K562 (cell line): ENCODE data around the gene NFKB2. TPM values are rescaled to one million over a fixed set of nuclear protein-coding genes. Genes with fewer than 3 reads are reported as not detected.

ENCODE experiments used
- ADNP ChIP-seq: fragments of 200-800 bp; sonication (Bioruptor generic); IDR thresholded peaks from 2 replicates; pipeline ENCODE4 v1.6.1; 2016; ENCODE audit warnings: missing genetic modification characterization, missing compliant biosample characterization
- ATF1 ChIP-seq, 2 experiments: fragments of 450-650 bp in 1 of 2; IDR thresholded peaks; 2 replicates each; pipeline ENCODE4 v1.6.1; 2016; ENCODE audit warnings: missing compliant biosample characterization in 1 of 2, missing genetic modification characterization in 1 of 2
- CREB1 ChIP-seq, 2 experiments: sonication (generic) in 1 of 2; formaldehyde crosslinking in 1 of 2; IDR thresholded peaks; 2 replicates each; pipeline versions ENCODE4 v1.6.1 to v1.8.0; 2012 to 2022; ENCODE audit warnings: inconsistent platforms in 1 of 2, mild to moderate bottlenecking in 1 of 2, missing genetic modification reagents in 1 of 2, moderate library complexity in 1 of 2
- EGR1 ChIP-seq: fragments of 450-650 bp; conservative IDR thresholded peaks from 2 replicates; pipeline ENCODE4 v1.6.1; 2017; ENCODE audit warnings: mild to moderate bottlenecking
- EHMT2 ChIP-seq: fragments of 450-650 bp; IDR thresholded peaks from 2 replicates; pipeline ENCODE4 v1.6.1; 2018; ENCODE audit warnings: antibody characterized with exemption
- ELF1 ChIP-seq: fragments of 200-800 bp; sonication (Bioruptor generic); IDR thresholded peaks from 2 replicates; pipeline ENCODE4 v1.6.1; 2016; ENCODE audit warnings: missing genetic modification characterization, missing compliant biosample characterization
- FOXO4 ChIP-seq: fragments of 450-650 bp; formaldehyde crosslinking; IDR thresholded peaks from 2 replicates; pipeline ENCODE4 v1.4.0; 2020; ENCODE audit warnings: mild to moderate bottlenecking, moderate library complexity
- HLTF ChIP-seq: fragments of 450-650 bp; IDR thresholded peaks from 2 replicates; pipeline ENCODE4 v1.6.1; 2016
- HOXB6 ChIP-seq: fragments of 250-450 bp; sonication (Bioruptor Pico); IDR thresholded peaks from 2 replicates; pipeline ENCODE4 v1.5.1; 2022; ENCODE audit warnings: mild to moderate bottlenecking, borderline replicate concordance
- ILF3 ChIP-seq: fragments of 450-650 bp; IDR thresholded peaks from 2 replicates; pipeline ENCODE4 v1.6.1; 2018; ENCODE audit warnings: antibody characterized with exemption, mild to moderate bottlenecking, moderate library complexity, borderline replicate concordance
- MAFF ChIP-seq: IDR thresholded peaks from 2 replicates; pipeline ENCODE4 v1.6.1; 2012; ENCODE audit warnings: low read length, improper control_type of control experiment
- MCM2 ChIP-seq: fragments of 450-650 bp; IDR thresholded peaks from 2 replicates; pipeline ENCODE4 v1.6.1; 2017; ENCODE audit warnings: low read depth, mild to moderate bottlenecking
- MCM3 ChIP-seq: fragments of 450-650 bp; IDR thresholded peaks from 2 replicates; pipeline ENCODE4 v1.6.1; 2016
- MYC ChIP-seq, 2 experiments: fragments of 250-450 bp in 1 of 2; sonication (Bioruptor Pico) in 1 of 2; IDR thresholded peaks; 2 replicates each; pipeline versions ENCODE4 v1.5.1 to v1.6.1; 2012 to 2021; ENCODE audit warnings: low read depth in 2 of 2, borderline replicate concordance in 1 of 2, improper control_type of control experiment in 1 of 2, low read length in 1 of 2, mild to moderate bottlenecking in 1 of 2, moderate library complexity in 1 of 2
- NCOA1 ChIP-seq: fragments of 450-650 bp; IDR thresholded peaks from 2 replicates; pipeline ENCODE4 v1.6.1; 2016; ENCODE audit warnings: low read depth
- NCOA4 ChIP-seq: fragments of 450-650 bp; IDR thresholded peaks from 2 replicates; pipeline ENCODE4 v1.6.1; 2018; ENCODE audit warnings: mild to moderate bottlenecking; ENCODE audit not compliant: partially characterized antibody
- PCBP1 ChIP-seq: fragments of 200-400 bp; formaldehyde crosslinking; IDR thresholded peaks from 2 replicates; pipeline ENCODE4 v1.6.1; 2018; ENCODE audit warnings: mild to moderate bottlenecking, low read depth, low read length; ENCODE audit not compliant: poor library complexity, severe bottlenecking
- POLR2AphosphoS5 ChIP-seq: IDR thresholded peaks from 2 replicates; pipeline ENCODE4 v1.6.1; 2011; ENCODE audit warnings: mild to moderate bottlenecking, low read depth, low read length, moderate library complexity; ENCODE audit not compliant: control insufficient read depth, insufficient read depth
- SIX5 ChIP-seq, 2 experiments: IDR thresholded peaks; 2 replicates each; pipeline ENCODE4 v1.6.1; 2011; ENCODE audit warnings: low read length in 2 of 2, borderline replicate concordance in 1 of 2, low read depth in 1 of 2, mild to moderate bottlenecking in 1 of 2, moderate library complexity in 1 of 2; ENCODE audit not compliant: insufficient read depth in 1 of 2
- STAG1 ChIP-seq: sonication (generic); formaldehyde crosslinking; IDR thresholded peaks from 2 replicates; pipeline ENCODE4 v1.5.0; 2020; ENCODE audit warnings: missing genetic modification reagents, borderline replicate concordance
- TCF7 ChIP-seq: sonication (generic); IDR thresholded peaks from 2 replicates; pipeline ENCODE4 v1.6.1; 2016; ENCODE audit warnings: antibody characterized with exemption, borderline replicate concordance
- XRCC3 ChIP-seq: fragments of 450-650 bp; IDR thresholded peaks from 2 replicates; pipeline ENCODE4 v1.6.1; 2017; ENCODE audit warnings: mild to moderate bottlenecking, moderate library complexity
- ZBTB2 ChIP-seq: fragments of 450-650 bp; IDR thresholded peaks from 2 replicates; pipeline ENCODE4 v1.6.1; 2016; ENCODE audit warnings: antibody characterized with exemption
- ZC3H4 ChIP-seq: sonication (generic); formaldehyde crosslinking; IDR thresholded peaks from 2 replicates; pipeline ENCODE4 v1.9.0; 2021; ENCODE audit warnings: missing genetic modification reagents, borderline replicate concordance
- ZNF124 ChIP-seq: sonication (generic); formaldehyde crosslinking; IDR thresholded peaks from 2 replicates; pipeline ENCODE4 v1.8.1; 2022; ENCODE audit warnings: missing genetic modification reagents
- ZNF175 ChIP-seq: fragments of 200-800 bp; sonication (Bioruptor generic); IDR thresholded peaks from 2 replicates; pipeline ENCODE4 v1.6.1; 2016; ENCODE audit warnings: low read depth, mild to moderate bottlenecking, missing genetic modification characterization, missing compliant biosample characterization
- polyA plus RNA-seq, 8 experiments: library from polyadenylated mRNA; depleted of rRNA in 4 of 8; stranded (reverse) in 5 of 8; unstranded in 3 of 8; fragments of >200 nt; fragmentation: Nextera tagmentation in 2 of 8; fragmentation: Illumina TruSeq in 1 of 8; extraction: Ambion mirVana in 2 of 8; extraction: Trizol in 1 of 8; gene quantifications; 2 replicates each; pipeline versions ENCODE4 v1.2.1 to v1.2.3, GENCODE V29; 2011 to 2014; ENCODE audit warnings: inconsistent platforms in 1 of 8, missing spikeins in 1 of 8
- total RNA-seq, 7 experiments: library from RNA; depleted of rRNA in 6 of 7; stranded (reverse); fragments of >200 nt in 6 of 7; fragmentation: Illumina TruSeq in 2 of 7; extraction: Trizol in 2 of 7; gene quantifications; 2 replicates each; pipeline versions ENCODE4 v1.2.1 to v1.2.3, GENCODE V29; 2011 to 2021; ENCODE audit warnings: low replicate concordance in 1 of 7

The NFKB2 gene
- total and polyA plus RNA-seq, 9 of the 15 experiments (the other 6 are each of a cell fraction or from before 2014, with no cell fraction given), result 0.07 to 20.3 (median 7.9) TPM

- TF ChIP-seq CREB1 (IDR thresholded peaks at IDR 0.05), result peak; percentile 13; the same call in 1 of the 2 replicates
- peak; percentile 64 for TF ChIP-seq CREB1 (CRISPR knock-in tag; IDR thresholded peaks at IDR 0.05)
- 0 out of 2 replicates have a peak, but pooled peaks have one; percentile 11 for TF ChIP-seq EGR1
- peak; percentile 64 for TF ChIP-seq ELF1 (tag)
- no peak for TF ChIP-seq ILF3
- TF ChIP-seq HLTF, result peak; percentile 80; the same call in 1 of the 2 replicates
- no peak for TF ChIP-seq MCM2
- no peak for TF ChIP-seq MAFF
- TF ChIP-seq ZNF124 (CRISPR knock-in tag), result no peak
- TF ChIP-seq ZC3H4 (CRISPR knock-in tag), result no peak
- TF ChIP-seq SIX5 (IDR thresholded peaks at IDR 0.05; ENCODE audit: borderline replicate concordance in 1 of 2, insufficient read depth in 1 of 2, low read depth in 1 of 2, low read length in 2 of 2), result peak in 1 of 2 experiments; percentile 23; a peak in 2 of 4 replicates
- TF ChIP-seq ADNP (tag), result no peak
- no peak for TF ChIP-seq HOXB6 (CRISPR knock-in tag)
- TF ChIP-seq MYC (IDR thresholded peaks at IDR 0.05; ENCODE audit: low read depth, low read length), result peak; percentile 59
- TF ChIP-seq MYC (CRISPR knock-in tag; IDR thresholded peaks at IDR 0.05; ENCODE audit: borderline replicate concordance, low read depth), result peak; percentile 75; the same call in 1 of the 2 replicates
- no peak for TF ChIP-seq MCM3
- TF ChIP-seq STAG1 (CRISPR knock-in tag), result no peak
- peak; percentile 51 for TF ChIP-seq PCBP1
- TF ChIP-seq ATF1 (CRISPR knock-in tag; IDR thresholded peaks at IDR 0.05), result no peak
- TF ChIP-seq ATF1 (tag; IDR thresholded peaks at IDR 0.05), result peak; percentile 61; the same call in 1 of the 2 replicates
- peak; percentile 27; the same call in 1 of the 2 replicates for TF ChIP-seq POLR2AphosphoS5
- TF ChIP-seq TCF7, result 0 out of 2 replicates have a peak, but pooled peaks have one; percentile 6
- TF ChIP-seq EHMT2, result peak; percentile 55; the same call in 1 of the 2 replicates
- TF ChIP-seq XRCC3, result no peak
- TF ChIP-seq FOXO4 (CRISPR knock-in tag), result no peak
- TF ChIP-seq NCOA1, result peak; percentile 98
- peak; percentile 95 for TF ChIP-seq ZBTB2
- TF ChIP-seq NCOA4, result peak; percentile 74
- no peak for TF ChIP-seq ZNF175 (CRISPR knock-in tag)
Measured at GRCh38 chr10:102420714-102421506, 25.4 kb downstream of the NFKB2 start, which contains the start of gene FBXL15 (continued).
